Activated CD4-positive, CD25-positive, alpha-beta regulatory T cell treated with anti-CD3 and anti-CD28 coated beads, Interleukin-2, amount 50 U/mL, for 24 hours (primary cell): Measurements from ENCODE around the gene ZFYVE28.
"Not testable (repeated sequence)": the region's sequence is repeated elsewhere in the genome, so short reads cannot be mapped to it uniquely, and the experiment has no call there.

Experiments used
- ATAC-seq, 2 donors: fragments of 150-1000 bp; cut with Tn5 transposase; one replicate each; pipeline ENCODE4 v1.10.0; 2021; ENCODE audit warnings: mild to moderate bottlenecking in 1 of 2, moderate library complexity in 1 of 2

The ZFYVE28 gene

GRCh38 chr4:2390146-2390545, 28.3 kb downstream of the ZFYVE28 start:
- no peak for ATAC-seq

DNA sequence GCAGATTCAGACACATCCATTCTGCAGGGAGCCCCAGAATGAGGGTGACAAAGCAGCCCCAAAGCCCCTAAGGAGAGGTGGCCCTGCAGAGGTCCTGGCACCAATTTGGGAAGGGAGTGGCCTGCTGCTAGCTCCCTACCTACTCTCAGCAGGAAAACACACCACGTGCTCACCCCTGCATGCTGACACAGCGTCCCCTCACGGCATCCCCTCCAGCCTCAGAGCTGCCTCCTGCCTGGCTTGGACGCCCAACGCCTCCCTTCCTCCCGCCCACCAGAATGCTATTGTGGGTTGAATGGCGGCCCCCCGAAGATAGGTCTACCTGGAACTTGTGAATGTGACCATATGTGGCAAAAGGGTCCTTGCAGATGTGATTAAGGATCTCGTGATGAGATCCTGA, 28.8 kb downstream of the ZFYVE28 start:
- no peak for ATAC-seq

DNA sequence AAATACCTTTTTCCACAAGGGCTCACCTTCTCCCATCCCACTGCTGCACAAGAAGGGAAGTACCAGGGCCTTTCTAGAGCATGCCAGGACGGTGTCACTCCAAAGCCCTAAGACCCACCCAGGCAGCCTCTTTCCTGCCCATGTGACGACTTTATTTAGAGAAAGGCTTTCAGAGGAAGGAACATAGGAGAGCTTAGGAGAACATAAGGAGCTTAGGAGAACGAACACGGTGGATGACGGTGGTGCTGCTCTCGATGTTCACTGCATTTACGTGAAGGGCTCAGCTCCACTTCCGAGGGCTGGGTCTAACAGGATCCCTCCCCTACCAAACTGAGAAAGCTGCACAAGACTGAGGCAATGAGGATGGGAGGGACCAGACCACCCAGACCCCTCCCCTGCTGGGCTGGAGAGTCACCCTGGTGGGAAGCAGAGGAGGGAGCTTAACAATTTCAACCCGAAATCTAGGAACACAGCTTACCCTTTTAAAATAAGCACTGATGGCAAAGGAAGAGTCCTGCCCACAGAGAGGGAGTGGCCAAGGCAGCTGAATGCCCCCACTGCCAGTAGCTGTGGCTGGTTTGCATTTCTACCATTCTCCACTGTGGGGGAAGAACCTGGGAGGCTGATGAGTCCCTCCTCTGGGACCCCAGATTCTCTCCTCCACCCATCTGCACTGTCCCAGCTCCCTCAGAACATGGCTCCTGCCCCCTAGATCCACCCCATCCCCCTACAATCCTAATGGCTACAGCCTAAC, 29.8 kb downstream of the ZFYVE28 start:
- ATAC-seq: no peak

DNA sequence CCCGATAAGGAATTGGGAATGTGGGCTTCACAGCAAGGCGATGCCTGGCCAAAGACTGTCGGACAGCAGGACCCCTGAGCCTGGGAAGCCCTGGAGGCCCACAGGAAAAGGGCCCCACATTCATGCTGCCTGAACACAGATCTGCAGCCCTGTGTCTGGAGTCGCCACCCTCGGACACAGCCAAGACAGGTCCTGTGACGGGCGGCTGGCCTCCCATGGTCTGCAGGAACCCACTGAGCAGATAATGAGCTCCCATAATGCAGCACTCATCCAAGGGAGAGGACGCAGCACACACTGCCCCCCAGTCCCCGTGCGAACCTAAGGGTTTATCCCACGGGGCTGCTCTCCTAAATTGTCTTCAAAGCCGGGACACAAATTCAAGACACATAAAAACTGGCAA, 30.6 kb downstream of the ZFYVE28 start:
- ATAC-seq: no peak

GRCh38 chr4:2387218-2387617, 31.2 kb downstream of the ZFYVE28 start:
- no peak for ATAC-seq

DNA sequence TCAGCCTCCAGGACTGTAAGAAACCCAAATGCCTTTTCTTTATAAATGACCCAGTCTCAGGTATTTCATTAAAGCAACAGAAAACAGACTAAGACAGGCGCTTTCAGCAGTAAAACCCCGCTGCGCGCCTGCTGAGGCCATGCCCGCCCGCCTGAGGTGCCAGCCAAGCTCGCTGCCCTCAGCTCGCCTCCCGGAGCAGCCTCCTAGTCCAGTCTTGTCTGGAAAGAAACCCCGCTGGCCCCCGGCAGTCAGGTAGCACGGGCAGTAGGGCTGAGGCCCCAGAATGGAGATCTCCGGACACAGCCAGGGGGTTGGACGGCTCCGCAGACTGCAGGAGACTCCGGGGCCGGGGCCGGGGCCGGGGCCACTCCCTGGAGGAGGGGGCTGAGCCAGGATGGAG, 31.7 kb downstream of the ZFYVE28 start:
- ATAC-seq: no peak

- no peak for ATAC-seq
Observed at GRCh38 chr4:2385516-2385915, 32.9 kb downstream of the ZFYVE28 start.

- ATAC-seq: no peak
Observed at GRCh38 chr4:2384245-2384644, 34.2 kb downstream of the ZFYVE28 start.

DNA sequence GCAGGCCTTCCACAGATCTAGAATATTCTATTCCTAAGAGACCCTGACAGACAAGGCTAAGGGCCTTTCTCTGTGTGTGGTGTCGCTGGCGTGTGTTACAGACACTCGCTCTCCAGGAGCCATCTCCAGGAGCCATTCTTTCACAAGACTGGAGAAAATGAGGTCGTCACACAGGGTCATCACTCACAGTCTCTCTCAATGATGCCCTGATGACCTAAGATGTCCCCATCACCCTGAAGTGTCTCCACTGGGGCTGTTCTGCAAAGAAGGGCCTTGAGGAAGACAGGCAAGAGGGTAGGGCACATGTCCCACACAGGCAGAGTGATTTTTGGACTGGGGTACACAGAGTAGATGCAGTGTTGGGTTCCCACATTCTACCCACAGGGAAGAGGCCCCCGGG, 34.7 kb downstream of the ZFYVE28 start:
- no peak for ATAC-seq

DNA sequence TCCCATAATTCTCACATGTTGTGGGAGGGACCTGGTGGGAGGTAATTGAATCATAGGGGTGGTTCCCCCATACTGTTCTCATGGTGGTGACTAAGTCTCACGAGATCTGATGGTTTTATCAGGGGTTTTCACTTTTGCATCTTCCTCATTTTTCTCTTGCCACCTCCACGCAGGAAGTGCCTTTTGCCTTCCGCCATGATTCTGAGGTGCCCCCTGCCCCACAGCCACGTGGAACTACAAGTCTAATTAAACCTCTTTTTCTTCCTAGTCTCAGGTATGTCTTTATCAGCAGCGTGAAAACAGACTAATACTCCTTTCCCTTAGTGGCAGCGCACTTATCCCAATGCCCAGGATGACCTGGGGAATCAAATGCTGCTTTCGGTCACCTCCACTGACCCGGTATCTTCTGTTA, 35.2 kb downstream of the ZFYVE28 start:
- not testable (repeated sequence) for ATAC-seq

DNA sequence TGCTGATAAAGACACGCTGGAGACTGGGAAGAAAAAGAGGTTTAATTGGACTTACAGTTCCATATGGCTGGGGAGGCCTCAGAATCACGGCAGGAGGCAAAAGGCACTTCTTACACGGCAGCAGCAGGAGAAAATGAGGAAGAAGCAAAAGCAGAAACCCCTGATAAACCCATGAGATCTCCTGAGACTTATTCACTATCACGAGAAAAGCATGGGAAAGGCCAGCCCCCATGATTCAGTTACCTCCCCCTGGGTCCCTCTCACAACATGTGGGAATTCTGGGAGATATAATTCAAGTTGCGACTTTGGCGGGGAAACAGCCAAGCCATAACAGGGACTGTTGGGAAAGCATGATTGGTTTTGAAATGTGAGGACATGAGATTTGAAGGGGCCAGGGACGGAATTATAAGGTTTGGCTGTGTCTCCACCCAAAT, 35.7 kb downstream of the ZFYVE28 start:
- not testable (repeated sequence) for ATAC-seq

DNA sequence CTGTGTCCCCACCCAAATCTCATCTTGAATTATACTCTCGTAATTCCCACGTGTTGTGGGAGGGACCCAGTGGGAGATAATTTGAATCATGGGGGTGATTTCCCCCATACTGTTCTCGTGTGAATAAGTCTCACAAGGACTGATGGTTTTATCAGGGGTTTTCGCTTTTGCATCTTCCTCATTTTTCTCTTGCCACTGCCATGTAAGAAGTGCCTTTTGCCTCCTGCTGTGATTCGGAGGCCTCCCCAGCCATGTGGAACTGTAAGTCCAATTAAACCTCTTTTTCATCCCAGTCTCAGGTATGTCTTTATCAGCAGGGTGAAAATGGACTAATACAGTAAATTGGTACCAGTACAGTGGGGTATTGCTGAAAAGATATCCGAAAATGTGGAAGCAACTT, 37.9 kb downstream of the ZFYVE28 start:
- ATAC-seq: not testable (repeated sequence)

- ATAC-seq: no peak
Observed at GRCh38 chr4:2378898-2379297, 39.5 kb downstream of the ZFYVE28 start.

- ATAC-seq: no peak
Observed at GRCh38 chr4:2378401-2378800, 40.0 kb downstream of the ZFYVE28 start.

DNA sequence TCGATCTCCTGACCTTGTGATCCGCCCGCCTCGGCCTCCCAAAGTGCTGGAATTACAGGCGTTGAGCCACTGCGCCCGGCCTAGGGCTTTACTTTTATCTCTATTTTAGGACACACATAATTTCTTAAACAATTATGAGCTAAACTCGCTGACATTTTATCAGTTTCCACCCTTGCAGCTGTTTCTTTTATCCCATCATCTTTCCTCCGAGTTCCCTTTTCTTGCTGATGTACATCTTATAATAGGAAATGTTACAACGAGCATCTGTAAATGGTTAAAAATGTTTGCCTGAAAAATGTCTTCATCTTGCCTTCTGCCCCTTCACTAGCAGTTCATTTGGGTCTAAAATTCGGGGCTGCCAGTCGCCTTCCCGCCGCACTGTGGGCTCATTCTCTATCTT, 41.2 kb downstream of the ZFYVE28 start:
- no peak for ATAC-seq

DNA sequence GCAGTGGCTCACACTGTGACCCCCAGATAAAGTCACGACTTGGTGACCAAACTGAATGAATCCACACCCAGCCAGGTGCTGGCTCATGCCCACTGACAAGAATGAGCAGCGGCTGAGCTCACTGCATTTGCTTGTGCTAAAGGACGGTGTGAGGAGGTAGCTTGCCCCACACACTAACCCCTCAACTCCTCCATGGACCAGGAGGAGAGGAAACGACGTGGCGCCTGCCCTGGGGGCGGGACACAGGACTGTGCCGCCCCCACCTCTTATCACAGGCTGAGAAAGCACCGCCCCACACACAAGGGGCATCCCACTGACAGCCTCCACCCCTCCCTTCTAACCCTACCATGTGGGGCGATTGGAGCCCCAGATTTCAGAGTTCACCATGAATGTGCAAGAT, 43.0 kb downstream of the ZFYVE28 start:
- ATAC-seq: no peak

GRCh38 chr4:2373532-2373931, 44.9 kb downstream of the ZFYVE28 start:
- ATAC-seq: no peak

- no peak for ATAC-seq
Observed at GRCh38 chr4:2372488-2373030, 45.9 kb downstream of the ZFYVE28 start.

GRCh38 chr4:2371765-2372487, 46.5 kb downstream of the ZFYVE28 start:
- ATAC-seq: no peak

DNA sequence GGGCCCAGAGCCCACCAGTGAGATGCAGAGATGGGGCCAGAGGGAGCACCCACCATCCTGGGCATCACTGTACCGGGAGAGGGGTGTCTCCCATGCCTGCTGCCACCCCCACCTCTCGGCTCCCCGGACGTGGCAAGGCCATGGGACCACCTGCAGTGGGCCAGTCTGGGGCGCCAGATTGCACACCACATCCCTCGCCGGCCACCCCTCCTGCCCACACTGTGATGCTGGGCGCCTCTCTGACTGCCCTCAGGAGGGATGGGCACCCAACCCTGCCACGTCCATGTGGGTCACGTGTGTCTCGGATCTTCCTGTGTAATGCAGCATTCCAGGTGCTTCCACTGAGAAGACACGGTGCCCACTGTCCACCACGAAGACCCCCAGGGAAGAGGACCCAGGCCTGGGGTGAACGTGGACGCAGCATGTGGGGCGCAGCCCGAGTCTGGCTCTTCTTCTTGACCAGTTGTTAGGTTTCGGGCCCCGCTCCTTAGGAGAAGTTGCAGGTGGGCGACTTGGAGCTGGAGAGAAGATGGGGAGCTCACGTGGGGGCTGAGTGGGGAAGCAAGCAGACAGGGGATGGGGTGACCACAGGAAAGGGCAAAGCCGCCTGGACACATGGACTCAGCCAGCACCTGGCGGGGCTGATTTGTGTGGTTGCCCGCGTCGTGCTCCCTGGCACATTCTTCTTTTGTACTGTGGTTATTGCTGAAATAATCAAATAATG, 47.7 kb downstream of the ZFYVE28 start:
- ATAC-seq: no peak

DNA sequence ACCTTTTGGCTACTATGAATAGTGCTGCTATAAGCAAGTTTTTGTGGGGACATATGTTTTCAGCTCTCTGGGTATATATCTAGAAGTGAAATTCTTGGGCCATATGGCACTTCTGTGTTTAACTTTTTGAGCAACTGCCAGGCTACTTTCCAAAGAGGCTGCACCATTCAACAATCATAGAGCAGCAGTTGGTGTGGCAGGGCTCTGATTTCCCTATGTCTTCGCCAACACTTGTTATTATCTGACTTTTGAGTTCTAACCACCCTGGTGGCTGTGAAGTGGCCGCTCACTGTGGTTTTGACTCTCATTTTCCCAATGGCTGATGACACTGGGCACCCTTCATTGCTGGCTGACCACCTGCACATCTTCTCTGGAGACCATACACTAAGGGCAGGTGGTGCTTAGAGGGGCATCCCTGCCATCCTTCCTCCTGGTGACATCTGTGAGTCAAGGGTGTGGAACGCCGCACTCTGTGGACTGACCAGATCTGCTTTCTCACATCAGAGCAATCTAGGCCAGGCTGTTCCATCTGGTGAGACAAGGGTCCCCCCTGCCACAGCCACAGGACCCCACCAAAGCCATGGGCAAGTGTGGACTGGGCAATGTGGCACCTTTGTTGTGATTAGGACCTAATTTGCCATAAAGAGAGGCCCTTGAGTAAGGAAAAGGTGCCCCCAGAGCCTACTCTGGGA, 49.6 kb downstream of the ZFYVE28 start:
- no peak for ATAC-seq

DNA sequence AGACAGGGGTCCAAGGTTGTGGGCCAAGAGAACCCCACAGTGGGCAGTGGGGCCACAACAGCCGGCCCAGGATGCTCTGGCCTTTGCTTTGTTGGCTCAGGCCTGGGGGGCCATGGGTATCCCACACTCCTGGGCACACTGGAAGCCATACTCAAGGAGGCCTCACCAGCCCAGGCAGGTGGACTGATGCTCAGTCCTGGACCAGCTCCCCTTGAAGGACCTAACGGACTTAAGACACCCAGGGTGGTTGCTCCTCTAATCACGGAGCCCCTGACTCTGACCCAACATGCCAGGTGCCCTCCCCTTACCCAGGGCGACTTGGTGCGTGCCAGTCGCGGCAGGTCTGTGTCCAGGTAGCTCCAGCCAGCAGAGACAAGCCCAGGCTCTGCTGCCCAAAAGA, 50.8 kb downstream of the ZFYVE28 start:
- ATAC-seq: no peak
